Stimulated activated CD8-positive, alpha-beta memory T cell treated with anti-CD3 and anti-CD28 coated beads, Interleukin-7, amount 100 ng/mL, for 24 hours (primary cell): ENCODE data around the gene TBC1D19.

Experiments used
- DNase-seq: peaks from one replicate; pipeline ENCODE4 v3.0.0-alpha.2; 2020; ENCODE audit warnings: low read depth

The TBC1D19 gene

DNA sequence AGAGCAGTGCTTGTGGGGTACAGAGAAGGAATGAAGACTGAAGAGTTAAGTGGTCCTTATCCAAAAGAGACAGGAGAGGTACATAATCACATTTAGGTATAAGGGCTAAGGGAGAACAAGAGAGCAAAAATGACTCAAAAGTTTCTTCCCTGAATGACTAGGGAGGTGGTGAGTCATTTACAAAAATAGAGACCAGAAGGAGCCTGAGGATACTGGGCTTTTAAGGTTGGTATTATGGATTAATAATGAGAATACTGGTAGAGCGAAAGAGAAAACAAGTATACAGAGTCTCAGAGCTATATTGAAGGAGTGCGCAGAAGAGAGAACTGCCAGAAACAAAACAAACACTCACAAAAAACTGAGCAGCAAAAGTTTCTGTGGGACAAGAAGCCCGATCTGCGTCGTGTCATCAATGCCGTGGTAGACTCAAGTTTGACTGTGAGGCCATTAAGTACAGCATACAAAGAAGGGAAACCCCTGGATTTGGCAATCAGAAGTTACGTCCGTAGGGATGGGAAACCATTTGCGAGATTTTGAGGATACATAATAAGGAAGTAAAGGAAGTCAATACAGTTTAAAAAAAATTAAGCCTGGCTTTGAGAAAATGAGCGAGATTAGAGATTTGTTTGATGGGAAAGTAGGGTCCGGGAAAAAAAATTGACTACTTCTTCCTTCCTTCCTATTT is 147.6 kb downstream of the TBC1D19 start:
- DNase-seq: no peak

DNA sequence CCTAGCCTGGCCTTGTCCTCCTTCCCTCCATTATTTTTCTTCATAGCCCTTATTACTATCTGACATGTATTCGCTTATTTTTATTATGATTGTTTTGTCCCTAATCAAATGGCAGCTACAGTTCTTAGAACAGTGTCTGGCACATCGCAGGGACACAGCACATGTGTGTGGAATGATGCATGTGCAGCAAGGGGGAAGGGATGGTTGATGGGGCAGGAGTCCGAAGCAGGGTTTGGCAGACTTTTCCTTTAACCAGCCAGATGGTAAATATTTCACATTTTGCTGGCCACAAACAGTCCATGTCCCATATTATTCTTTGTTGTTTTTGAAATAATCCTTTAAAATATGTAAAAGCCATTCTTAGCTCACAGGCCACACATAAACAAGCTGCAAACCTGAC is 148.5 kb downstream of the TBC1D19 start:
- no peak for DNase-seq

DNA sequence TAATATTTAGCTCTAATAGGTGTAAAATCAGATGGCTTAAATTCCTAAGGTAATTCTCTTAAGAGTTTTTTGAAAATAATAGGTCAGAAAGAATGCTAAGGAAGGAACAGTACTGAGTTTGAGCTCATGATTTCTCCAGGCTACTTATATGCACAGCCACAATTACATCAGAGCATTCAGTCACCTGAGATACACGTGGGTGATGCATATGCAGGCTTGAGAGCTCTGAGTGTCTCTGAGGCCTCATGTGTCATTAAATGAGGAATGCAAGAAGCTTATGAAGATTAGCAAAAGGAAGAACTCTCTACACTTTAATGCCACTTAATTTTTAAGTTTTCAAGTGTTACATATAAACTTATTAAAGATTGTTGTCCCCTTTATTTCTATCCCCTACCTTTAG is 152.7 kb downstream of the TBC1D19 start:
- DNase-seq: no peak

DNA sequence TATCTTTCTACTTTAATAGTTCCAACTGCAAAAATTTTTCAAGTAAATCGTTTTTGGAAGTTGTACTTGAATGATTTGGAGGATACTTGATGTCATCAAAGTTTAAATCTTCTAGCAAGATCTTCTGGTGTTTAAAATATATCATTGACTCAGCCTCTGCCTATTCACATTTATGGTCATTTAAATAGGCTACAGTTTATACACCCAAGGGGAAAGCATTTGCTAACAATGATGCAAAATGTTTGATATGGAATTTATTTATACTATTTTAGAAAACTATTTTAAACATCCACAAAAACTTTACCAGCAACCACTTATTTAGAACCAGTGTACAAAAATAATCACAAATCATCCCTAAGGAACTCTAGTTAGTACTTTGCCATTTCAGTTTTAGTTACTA is 153.5 kb downstream of the TBC1D19 start:
- no peak for DNase-seq

DNA sequence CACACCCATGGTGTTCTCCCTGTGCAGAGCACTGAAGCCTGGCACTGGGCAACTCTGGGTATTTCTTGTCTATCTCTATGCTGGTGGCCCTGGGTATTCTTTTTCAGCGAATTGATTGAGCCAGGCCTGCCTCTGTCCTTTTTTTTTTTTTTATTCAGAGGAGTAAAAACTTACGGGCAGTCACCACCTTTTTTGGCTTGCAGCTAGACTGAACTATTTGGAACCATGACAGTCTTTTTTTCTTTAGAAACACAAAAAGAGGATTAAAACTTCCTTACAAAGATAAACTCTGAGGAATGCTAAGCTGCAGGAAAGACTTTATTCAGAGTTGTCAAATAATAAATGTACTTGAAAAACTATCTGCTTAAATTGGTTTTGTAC is 157.6 kb downstream of the TBC1D19 start:
- DNase-seq: no peak

DNA sequence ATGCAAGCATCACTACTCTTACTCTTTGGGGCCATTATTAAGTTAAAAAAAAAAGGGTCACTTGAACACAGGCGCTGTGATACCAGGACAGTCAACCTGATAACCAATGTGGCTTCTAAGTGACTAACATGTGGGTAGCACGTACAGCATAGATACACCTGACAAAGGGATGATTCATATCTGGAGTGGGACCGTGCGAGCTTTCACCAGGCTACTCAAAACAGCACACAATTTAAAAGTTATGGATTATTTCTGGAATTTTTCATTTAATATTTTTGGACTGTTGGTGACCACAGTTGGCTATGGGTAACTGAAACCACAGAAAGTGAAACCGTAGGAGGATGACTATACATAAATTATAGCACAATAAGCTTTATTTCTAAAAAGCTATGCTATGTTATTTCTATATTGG is 162.9 kb downstream of the TBC1D19 start:
- no peak for DNase-seq

DNA sequence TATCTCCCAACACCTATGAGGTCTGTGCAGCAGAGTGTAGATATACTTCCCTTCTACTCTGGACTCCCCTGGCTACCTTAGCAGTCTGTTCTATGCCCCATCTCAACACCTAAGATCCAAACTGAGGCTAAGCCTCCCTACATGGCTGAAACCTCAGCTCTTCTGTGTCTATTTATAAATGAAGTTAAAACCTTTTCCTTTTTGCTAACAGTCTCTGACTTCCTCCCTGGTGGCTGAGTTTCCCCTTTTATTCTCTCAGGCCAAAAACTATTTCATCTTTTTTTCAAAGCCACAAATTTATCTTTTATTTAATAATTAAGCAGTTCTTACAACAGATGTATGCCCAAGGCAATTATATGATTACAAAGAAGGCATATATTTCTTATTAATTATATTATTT is 164.9 kb downstream of the TBC1D19 start:
- no peak for DNase-seq

DNA sequence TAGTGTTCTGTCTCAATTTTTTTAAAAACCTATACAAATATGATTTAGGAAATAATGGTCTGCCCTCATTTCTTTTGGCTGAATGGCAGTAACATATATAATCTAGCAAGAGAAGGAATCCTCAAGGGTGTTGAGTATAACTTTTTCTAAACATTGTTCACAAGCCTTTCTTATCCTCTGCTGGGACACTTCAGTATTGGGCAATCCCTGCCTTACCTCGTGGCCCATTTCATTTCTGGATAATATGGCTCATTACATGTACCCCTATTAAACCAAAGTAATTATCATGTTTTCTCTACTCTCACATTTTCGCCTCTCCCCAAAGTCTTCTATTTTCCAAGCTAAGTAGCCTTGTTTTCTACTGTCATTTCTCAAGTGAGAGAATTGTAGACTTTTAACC is 166.0 kb downstream of the TBC1D19 start:
- DNase-seq: no peak

DNA sequence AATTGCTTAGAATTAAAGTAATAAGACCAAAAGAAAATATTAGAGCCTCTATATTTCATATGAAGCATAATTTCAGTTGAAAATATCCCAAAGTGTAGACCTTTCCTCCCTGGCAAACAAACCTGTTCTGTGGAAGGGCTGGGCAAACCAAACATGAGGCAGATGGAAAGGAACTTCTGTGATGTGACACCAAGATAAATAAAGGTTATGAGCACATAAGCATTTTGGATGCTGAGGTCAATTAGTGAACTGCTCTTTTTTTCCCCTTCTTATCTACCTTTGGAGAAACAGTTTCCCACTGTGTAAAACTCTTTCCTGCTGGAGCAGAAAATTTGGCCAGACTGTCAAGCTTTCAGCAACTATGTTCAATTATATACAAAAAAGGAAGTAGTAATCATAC is 167.1 kb downstream of the TBC1D19 start:
- DNase-seq: no peak

DNA sequence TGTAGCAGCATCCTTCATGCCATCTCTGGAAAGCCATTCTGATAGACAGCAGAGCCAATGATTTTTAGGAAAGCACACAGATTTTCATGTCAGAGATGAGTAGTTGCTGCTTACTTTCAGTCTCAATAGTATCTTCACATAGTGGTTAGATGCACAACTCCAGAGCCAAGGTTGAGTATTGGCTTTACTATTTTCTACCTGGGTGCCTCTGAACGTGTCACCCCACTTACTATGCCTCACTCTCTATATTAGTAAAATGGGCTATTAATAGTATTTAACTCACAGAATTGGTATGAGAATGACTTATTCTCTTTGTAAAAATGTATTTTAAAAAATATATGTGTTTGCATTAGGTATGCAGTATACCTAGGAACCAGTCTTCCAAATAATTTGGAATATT is 168.0 kb downstream of the TBC1D19 start:
- DNase-seq: no peak

DNA sequence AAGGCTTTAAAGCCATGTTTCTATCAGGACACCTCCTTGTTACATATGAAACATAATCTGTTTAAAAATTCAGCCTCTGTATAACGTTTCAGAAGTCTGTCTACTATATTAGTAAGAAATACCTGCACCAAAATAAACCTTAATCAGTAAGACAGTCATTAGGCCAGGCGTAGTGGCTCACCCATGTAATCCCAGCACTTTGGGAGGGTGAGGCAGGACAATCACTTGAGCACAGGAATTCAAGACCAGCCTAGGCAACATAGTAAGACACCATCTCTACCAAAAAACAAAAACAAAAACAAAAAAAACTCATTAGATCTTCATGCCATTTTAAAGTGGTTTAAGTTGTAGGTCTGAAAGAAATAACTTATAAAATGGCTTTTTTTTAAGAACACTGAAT is 169.3 kb downstream of the TBC1D19 start:
- no peak for DNase-seq

DNA sequence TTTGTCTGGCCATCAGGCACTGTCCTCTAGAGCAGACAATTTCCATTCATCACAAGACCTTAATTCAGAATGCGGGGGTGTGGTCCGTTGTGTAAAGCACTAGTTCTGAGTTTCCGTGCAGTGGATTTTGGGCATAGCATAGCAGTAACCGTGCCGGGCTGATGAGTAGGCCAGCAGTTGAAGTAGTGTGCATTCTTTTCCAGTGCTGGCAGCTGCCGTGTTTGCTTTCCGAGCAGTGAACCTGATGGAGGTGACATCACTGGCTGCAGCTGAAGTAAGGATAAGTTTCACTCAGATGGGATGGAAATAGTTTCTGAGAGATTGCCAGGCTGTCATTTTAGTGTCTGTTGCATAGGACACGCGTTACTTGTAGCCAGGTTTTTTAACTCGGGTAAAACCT is 169.7 kb downstream of the TBC1D19 start:
- no peak for DNase-seq

DNA sequence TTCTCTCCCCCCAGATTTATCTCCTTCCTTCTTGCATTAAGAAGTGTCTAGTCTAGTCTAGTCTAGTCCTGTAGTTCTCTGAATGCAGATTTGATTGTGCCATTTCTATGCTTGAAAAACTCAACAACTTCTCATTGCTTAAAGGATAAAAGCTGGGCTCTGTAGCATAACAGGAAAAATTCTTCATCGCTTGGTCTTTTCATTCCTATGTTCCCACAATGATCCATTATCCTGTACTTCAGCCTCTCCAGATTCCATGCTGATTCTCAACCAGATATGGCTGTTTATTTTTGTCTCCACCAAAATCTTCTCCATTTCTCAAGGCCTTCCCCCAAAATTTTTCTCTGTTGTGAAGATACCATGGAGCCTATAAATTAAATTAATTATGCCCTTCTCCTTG is 173.9 kb downstream of the TBC1D19 start:
- DNase-seq: no peak

DNA sequence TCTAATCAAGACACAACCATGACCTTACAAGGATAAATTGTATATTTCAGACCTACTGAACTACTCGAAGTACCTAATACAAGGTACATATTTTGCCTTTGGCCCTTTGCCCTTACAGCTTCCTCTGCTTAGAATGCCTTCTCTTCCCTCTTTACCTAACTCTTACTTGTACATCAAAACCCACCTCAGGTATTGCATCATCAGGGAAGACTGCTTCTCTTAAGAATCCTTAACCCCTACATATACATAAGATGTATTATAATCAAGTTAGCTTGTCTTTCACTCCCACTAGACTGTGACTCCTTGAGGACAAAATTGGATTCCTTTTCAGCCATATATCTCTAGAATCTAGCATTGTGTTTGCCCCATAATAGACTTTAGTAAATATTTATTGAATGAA is 175.0 kb downstream of the TBC1D19 start:
- DNase-seq: no peak

DNA sequence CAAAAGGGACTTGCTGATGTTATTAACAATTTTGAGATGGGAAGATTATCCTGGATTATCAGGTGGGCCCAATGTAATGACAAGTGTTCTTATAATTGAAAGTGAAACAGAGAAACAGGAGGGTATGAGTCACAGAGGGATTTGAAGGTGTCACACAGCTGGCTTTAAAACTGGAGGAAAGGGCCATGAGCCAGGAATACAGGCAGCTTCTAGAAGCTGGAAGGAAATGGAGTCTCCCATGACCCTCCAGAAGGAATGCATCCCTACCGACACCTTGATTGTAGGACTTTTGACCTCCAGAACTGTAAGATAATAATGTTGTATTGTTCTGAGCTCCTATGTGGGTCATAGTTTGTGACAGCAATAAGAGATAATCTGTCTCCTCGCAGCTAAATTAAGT is 178.8 kb downstream of the TBC1D19 start:
- DNase-seq: no peak

DNA sequence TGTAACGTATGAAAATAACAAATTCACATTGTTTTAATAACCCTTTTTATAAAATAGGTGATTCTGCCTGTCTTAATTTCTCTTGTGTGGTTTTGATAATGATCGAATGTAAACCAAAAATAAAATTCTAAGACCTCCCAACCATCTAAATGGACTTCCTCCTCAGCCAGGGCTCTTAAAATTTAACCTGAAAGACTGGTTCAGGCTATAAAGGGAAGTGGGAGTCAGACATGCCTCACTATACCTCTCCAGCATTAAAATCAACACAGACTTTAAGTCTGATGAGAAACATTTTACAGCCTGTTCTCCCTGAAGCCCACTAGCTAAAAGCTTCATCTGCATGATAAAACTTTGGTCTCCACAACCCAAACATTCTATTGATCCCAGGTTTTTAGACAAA is 179.2 kb downstream of the TBC1D19 start:
- no peak for DNase-seq

DNA sequence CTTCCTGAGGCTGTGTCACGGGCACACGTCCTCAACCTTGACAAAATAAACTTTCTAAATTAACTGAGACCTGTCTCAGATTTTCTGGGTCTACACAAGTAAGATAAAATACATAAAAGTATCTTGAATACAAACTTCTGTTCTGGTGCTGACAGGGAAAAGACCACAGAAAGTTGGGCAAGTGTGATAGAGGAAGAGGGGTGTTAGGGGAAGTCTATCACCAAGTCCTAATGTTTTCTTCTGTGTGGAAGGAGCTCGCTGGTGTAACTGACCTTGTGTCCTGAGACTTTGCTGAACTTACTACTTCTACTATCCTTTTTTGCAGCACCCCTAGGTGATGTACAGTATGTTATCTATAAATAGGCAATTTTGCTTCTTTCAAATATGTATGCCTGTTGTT is 179.8 kb downstream of the TBC1D19 start:
- DNase-seq: no peak

DNA sequence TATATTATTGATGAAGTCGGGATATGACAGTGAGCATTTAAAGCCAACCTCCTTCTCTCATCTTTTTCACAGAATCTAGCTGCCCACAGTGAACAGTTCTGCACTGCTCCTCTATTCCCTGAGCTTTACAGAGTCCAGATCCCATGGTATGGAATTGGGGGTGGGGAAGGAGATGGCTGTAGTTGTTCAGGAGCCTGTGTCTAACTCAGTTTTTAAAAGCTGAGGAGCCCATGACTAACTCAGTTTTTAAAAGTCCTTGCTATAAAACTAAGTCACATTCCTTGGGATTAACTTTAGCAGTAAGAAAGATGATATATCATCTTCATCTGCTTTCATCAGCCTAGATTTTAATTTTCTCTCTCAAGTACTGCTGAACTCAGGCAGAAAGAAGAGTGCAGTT is 180.3 kb downstream of the TBC1D19 start:
- no peak for DNase-seq

DNA sequence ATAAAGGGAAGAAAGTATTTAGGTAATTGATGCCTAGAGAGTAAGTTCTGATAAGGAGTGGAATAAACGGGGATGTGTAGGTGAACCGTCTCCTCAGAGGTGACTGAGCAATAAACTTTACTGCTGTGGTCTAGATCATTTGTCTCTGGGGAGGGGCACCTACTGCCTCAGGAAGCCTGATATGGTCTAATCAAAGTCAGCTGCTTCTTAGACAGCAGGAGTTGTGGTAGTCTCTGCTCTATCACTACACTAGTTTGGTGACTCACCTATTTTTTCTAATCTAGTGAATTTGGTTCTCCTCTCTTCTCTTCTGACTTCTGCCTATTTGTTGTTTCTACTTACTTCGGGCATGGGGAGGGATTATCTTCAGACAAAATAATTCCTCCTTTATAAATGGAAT is 181.6 kb downstream of the TBC1D19 start:
- DNase-seq: no peak

DNA sequence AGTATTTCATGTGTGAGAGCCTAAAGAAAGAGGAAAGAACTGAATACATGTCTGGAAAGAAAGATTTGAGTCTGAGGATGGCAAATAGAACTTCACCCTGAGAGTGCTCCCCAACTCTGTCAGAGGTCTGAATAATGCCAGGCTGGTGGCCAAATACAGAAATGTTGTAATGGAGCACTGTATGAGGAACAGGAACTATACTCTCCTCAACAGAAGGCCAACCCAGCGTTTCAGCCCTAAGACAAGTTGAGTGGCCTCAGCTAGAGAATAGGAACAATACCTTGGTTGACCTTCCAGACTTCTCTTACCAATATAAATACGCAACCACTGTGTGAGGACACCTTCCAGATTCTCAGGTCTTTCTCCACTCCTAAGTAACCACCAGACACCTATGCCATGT is 182.3 kb downstream of the TBC1D19 start:
- no peak for DNase-seq

DNA sequence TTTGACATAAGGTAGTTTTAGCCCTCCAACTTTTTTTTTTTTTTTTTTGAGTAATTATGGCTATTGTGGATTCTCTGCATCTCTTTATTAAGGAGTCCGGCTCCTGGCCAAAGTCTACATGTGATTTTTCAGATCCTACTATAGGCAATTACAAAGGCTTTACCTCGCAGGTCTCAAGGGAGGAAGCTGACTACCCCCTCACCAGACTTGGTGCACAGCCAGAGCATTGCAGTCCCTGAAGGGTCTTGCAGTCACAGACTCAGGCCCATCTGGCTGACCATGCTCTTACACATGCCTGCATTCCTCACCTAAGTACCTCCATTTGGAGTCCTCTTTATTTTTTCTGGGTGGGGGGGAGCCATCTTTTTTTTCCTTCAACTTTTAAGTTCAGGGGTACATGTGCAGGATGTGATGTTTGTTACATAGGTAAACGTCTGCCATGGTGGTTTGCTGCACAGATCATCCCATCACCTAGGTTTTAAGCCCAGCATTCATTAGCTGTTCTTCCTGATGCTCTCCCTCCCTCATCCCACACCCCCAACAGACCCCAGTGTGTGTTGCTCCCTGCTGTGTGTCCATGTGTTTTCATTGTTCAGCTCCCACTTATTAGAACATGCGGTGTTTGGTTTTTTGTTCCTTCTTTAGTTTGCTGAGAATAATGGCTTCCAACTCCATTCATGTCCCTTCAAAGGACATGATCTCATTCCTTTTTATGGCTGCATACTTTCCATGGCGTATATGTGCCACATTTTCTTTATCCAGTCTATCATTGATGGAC is 188.4 kb downstream of the TBC1D19 start:
- no peak for DNase-seq

DNA sequence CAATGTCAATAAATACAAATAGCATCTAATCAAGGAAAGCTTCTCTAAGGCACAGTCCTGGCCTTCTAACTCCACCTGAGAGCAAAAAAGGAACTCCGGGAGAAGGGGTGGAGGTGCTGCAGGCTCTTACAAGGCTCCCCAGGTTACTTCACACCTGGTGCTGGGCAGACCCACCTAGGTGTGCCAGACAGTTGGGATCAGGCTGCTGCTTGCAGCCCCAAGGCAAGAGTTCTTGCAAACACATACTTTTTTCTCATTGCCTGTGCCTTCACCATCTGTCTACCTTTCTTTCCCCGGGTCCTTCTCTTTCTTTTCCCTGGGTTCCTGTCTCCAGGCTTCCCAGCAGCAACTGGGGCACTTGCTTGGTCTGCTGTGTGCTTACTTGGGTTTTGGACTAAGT is 195.3 kb downstream of the TBC1D19 start:
- DNase-seq: no peak

DNA sequence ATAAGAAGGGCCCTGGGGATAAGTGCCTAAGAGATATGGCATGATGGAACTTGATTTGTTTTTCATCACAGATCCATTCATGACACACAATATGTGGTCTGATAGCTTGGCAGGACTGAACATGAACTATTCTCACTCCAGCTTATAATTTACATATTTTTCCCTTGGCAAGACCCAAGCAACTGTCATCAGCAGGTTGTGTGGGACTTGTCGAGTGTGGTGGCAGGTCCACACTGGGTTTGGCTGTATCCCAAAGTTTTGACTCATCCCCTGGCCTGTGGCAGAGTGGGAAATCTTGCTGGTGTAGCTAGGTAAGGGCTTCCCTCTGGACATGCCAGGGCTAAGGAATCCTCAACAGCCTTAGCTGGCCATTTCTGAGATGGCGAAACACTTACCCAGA is 195.8 kb downstream of the TBC1D19 start:
- no peak for DNase-seq

DNA sequence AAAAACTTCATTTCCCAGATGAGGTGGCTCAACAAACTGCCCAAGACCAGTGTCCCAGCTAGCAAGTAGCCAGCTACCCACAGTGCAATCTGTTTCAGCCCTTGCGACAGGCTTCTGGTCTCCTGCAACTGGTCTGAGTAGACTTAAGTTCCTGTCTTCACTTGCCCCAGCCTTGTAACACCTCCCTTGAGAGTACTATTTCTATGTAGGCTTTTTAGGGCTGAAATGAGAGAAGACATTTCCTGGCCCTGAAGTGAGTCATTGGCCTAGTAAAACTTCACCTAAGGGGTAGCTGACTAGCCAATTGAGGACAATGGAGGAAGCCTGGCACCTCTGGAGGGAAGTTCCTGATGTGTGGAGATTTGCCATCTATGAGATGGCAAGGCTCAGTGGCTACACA is 196.7 kb downstream of the TBC1D19 start:
- DNase-seq: no peak
